K562 treated with DMSO at 1 percent for 24 hours (cell line): ENCODE measurements around the gene NUTM2G. TPM values are rescaled to one million over a fixed set of nuclear protein-coding genes. Genes with fewer than 3 reads are reported as not detected.

Experiments used
- total RNA-seq: library from RNA; unstranded; fragments of 300-600 nt; gene quantifications from 2 replicates; pipeline ENCODE4 v1.2.3, GENCODE V29; 2022; ENCODE audit warnings: low read depth; ENCODE audit not compliant: insufficient read depth

NUTM2G gene, protein sequence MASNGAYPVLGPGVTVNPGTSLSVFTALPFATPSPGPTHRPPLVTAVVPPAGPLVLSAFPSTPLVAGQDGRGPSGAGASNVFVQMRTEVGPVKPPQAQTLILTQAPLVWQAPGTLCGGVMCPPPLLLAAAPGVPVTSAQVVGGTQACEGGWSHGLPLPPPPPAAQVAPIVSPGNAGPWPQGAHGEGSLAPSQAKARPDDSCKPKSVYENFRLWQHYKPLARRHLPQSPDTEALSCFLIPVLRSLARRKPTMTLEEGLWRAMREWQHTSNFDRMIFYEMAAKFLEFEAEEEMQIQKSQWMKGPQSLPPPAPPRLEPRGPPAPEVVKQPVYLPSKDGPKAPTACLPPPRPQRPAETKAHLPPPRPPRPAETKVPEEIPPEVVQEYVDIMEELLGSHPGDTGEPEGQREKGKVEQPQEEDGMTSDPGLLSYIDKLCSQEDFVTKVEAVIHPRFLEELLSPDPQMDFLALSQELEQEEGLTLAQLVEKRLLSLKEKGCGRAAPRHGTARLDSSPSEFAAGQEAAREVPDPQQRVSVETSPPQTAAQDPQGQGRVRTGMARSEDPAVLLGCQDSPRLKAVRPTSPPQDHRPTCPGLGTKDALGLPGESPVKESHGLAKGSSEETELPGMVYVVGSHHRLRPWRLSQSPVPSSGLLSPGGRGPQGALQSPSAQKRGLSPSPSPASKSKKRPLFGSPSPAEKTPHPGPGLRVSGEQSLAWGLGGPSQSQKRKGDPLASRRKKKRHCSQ
- total RNA-seq = 0.32 and 0.39 TPM in 2 replicates

GRCh38 chr9:96928543-96928942, at the start of gene NUTM2G:
NUTM2G (plus strand) TSS chr9:96928843; CDS start chr9:96929025, 182 bp downstream.

Other genes starting within 250 kb of the NUTM2G start
- 5.8 and 6.9 TPM in 2 replicates for gene ZNF510, start 150.8 kb upstream of the NUTM2G start, total RNA-seq
- 1.00 and 3.5 TPM in 2 replicates for gene ZNF782, start 74.3 kb upstream of the NUTM2G start, total RNA-seq
- 1.8 and 2.4 TPM in 2 replicates for gene CTSV, start 110.3 kb downstream of the NUTM2G start, total RNA-seq